Retina (tissue), 1 donor: ENCODE data around the gene CENPF.

Source experiments
- DNase-seq: peaks from one replicate; pipeline ENCODE4 v3.0.0-alpha.2; 2016

Gene CENPF

DNA sequence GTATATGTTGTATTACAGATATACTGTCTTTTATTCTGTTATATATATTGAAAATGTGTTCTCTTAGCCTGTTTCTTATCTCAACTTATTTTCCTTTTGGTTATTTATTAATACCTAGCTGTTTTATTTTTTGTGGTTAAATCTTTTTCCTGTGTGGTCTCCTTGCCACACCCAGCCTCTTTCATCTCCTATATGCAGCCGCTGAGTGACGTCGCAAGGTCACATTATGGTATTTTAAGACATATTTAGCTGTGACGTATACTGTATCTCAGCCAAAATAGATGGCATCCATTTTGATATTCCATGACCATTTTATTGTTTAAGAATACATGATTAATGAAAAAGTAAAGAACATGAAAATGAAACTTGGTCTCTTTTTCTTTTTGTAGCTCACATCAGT lies 29.1 kb downstream of the CENPF start:
- DNase-seq = no peak

DNA sequence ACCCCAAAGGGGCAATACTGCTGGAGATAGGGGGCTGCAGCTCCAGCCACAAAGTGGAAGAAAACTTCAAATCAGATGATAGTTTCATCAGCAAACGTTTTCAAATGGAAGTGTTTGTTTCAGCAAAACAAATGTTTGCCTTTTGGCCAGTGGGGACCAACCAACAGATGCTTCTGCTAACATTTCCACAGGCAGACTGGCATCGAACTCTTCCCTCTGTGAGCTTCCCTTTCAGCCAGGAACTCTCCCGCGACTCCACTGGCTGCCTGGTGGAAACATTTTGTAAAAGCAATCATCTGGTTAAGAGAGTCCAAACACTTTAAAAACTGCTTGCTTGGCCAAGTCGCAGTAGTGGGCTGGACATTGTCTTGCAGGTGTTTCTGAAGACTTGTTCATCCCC lies 30.7 kb downstream of the CENPF start:
- DNase-seq = no peak

DNA sequence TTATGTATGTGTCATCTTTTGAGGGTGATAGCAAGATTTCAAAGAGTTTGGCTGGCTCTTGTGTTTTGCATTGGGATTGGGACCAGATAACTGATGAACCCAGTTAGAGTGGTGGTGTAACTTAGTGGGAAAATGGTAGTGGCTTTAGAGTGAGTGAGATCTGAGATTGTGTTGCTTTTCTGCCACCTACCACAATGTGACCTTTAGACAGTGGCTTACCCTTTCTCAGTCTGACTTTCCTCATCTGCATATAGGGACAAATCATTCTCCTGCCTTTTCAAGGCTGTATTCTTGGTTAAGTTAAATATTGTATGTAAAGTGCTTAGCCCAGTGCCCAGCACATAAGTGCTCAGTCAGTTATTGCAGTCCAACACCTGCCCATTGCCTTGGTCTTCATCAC lies 31.3 kb downstream of the CENPF start:
- DNase-seq = no peak

DNA sequence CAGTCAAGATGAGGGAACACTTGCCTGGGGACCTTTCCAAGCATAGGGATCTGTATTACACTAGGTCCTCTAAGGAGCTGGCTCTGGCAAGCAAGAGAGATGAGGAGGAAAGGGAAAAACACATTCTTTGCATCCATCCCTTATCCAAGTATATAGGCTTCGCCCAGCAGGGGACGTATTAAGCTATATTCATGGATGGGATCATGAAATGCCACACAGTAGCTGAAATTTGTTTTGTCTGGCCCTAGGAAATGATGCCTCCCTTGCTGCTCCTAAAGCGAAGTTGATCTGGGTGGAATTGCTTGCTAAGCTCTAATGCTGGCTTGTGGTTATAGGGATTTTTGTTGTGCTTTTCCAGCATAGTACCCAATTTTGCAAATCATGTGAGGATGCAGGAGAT lies 32.1 kb downstream of the CENPF start:
- no peak for DNase-seq

DNA sequence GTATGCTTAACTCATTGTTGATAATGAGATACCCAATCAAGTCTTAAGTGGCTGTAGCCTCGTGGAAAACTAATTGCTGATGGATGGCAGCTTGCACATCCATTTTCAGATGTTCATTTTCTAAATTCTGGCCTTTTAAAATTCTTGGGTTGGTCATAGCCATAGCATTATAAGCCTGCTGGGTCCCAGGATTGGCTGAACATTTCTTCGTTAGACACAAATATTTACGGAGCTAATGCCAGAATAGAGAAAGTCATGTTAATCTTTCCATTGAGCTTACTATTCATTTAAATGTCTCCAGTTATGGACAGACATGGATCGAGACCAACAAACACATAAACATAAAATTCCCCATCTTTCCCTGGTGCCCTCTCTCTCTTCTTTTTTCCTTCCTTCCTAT lies 32.5 kb downstream of the CENPF start:
- DNase-seq = no peak

DNA sequence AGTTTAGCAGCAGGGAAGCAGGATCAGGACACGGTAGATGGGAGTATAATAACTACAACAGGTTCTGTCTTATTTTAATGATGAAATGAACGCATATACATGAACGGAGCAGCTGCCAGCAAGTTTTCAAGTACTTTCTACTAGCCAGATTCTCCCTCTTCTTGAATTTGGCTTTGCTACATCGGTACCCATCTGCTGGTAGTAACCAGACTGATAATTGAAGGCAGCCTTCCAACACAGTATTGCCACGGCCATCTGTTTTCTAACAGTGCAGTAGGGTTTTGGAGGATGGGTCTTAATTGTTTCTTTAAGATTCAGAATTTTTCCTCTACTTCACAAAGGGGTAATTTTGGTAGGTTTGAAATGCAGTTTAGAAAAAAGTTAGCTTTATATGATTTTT lies 33.4 kb downstream of the CENPF start:
- no peak for DNase-seq

DNA sequence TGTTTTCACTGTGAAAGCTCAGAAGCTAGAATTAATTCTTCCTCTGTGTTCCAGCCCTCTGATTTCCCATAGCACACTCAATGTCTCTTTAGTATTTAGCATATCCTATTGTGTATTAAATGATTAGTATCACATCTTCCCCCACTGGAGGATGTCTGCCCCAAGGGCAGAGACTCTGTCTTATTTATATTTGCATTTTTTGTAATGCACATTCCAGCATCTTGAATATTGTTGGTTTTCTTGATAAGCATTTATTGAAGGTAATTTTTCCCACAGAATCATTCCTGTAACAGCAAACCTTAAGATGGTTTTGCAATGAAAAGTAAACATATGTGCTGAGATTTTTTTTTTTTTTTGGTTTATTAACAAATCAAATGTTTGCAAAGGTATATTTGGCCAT lies 34.1 kb downstream of the CENPF start:
- no peak for DNase-seq

DNA sequence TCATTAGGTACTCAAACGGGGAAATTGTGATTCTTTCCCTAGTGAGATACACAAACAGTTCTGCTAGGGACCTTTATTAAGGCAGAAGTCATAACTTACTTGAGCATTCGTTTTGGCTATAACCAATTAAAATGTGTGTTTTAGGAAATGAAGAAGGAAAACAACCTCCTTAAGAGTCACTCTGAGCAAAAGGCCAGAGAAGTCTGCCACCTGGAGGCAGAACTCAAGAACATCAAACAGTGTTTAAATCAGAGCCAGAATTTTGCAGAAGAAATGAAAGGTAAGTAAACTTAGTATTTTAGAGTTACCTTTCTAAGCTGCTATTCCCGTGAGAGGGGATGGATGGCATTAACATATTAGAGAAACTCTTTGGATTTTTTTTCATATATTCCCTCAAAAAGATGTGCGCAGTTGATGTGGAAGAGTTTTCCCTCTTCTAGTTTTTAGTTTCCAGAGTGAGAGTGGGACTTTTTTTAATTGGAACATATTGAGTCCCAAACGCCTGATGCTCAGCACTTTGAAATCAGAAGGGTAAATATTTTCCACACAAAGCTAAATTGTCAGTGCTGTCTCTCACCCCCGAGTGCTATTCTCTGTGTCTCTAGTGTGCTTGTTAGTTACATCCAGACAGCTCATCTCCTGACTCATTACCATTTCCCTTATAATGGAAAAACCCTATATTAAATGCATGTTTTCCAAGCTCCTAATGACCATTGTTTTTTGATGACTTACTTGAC lies 34.9 kb downstream of the CENPF start:
- DNase-seq = peak; percentile 11

DNA sequence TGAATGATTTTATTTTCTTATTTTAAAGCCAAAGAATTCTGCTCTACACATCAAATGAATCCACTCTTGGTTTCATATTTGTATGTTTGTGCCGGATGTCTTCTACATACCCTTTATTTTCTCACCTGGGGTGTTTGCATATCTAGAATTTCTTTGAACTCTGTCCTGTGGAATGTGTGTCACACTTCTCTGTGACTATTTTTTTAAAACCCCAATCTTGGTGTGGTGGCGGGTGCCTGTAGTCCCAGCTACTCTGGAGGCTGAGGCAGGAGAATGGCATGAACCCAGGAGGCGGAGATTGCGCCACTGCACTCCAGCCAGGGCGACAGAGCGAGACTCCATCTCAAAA lies 35.4 kb downstream of the CENPF start:
- DNase-seq = no peak

DNA sequence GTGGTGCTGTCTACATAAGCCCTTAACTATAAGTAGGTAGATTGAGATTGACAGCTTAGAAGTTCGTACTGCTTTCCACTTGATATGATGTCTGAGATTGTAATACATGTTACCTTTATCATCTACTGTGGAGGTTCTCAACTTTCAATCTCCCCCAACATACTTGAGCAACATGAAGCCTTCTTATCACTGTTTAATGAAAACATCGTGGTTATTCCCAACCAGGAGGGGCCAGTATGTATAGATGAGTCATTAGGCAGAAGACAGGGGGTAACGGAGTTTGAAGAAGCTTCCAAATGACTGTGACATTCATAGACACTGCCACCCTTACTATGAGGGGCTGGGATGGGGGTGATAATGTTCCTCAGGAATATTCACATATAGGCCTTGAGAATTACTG lies 36.0 kb downstream of the CENPF start:
- no peak for DNase-seq

DNA sequence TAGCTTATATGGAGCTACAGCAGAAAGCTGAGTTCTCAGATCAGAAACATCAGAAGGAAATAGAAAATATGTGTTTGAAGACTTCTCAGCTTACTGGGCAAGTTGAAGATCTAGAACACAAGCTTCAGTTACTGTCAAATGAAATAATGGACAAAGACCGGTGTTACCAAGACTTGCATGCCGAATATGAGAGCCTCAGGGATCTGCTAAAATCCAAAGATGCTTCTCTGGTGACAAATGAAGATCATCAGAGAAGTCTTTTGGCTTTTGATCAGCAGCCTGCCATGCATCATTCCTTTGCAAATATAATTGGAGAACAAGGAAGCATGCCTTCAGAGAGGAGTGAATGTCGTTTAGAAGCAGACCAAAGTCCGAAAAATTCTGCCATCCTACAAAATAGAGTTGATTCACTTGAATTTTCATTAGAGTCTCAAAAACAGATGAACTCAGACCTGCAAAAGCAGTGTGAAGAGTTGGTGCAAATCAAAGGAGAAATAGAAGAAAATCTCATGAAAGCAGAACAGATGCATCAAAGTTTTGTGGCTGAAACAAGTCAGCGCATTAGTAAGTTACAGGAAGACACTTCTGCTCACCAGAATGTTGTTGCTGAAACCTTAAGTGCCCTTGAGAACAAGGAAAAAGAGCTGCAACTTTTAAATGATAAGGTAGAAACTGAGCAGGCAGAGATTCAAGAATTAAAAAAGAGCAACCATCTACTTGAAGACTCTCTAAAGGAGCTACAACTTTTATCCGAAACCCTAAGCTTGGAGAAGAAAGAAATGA lies 37.6 kb downstream of the CENPF start:
- no peak for DNase-seq

DNA sequence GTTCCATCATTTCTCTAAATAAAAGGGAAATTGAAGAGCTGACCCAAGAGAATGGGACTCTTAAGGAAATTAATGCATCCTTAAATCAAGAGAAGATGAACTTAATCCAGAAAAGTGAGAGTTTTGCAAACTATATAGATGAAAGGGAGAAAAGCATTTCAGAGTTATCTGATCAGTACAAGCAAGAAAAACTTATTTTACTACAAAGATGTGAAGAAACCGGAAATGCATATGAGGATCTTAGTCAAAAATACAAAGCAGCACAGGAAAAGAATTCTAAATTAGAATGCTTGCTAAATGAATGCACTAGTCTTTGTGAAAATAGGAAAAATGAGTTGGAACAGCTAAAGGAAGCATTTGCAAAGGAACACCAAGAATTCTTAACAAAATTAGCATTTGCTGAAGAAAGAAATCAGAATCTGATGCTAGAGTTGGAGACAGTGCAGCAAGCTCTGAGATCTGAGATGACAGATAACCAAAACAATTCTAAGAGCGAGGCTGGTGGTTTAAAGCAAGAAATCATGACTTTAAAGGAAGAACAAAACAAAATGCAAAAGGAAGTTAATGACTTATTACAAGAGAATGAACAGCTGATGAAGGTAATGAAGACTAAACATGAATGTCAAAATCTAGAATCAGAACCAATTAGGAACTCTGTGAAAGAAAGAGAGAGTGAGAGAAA lies 38.4 kb downstream of the CENPF start:
- no peak for DNase-seq

DNA sequence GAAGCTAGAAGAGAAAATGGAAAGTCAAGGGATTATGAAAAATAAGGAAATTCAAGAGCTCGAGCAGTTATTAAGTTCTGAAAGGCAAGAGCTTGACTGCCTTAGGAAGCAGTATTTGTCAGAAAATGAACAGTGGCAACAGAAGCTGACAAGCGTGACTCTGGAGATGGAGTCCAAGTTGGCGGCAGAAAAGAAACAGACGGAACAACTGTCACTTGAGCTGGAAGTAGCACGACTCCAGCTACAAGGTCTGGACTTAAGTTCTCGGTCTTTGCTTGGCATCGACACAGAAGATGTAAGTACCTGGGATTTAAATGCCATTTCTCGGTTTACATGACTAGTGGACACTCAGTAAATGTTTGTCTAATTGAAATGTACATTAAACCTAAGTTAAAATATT lies 40.0 kb downstream of the CENPF start:
- DNase-seq = no peak

DNA sequence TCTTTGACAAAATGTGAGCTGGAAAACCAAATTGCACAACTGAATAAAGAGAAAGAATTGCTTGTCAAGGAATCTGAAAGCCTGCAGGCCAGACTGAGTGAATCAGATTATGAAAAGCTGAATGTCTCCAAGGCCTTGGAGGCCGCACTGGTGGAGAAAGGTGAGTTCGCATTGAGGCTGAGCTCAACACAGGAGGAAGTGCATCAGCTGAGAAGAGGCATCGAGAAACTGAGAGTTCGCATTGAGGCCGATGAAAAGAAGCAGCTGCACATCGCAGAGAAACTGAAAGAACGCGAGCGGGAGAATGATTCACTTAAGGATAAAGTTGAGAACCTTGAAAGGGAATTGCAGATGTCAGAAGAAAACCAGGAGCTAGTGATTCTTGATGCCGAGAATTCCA lies 42.7 kb downstream of the CENPF start:
- no peak for DNase-seq

DNA sequence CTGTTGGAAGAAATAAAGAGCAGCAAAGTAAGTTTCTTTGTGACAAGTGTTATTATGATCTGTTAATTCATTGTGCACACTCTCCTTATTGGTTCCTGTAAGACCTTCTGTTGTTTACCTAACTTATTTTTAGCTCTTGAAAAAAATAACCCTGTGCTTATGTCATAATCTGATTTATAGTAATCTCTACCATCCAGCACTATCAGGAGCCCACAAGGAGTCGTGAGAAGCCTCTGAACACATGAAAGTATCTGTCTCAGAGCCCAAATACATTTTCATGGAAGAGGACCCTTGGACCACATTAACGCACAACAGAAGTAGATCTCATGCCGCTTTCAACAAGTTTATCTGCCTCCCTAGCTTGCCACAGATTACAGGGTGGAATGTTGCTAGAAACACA lies 45.8 kb downstream of the CENPF start:
- no peak for DNase-seq

DNA sequence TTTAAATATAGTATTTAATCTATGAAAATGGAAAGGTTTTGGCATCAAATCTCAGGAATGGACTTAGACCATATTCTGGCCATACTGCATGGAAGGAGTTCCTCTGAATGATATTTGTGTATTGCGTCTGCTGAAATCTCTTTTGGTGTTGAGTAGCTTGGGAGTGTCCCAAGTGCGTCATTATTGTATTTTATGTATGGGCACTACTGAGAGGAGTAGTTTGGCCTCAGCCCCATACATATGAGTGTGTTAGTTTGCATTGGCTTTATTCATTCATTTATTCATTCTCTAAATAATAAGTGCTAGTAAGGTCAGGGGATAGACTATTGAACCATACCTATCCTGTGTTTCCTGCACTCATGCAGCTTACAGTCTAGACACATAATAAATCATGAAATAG lies 46.6 kb downstream of the CENPF start:
- DNase-seq = no peak

DNA sequence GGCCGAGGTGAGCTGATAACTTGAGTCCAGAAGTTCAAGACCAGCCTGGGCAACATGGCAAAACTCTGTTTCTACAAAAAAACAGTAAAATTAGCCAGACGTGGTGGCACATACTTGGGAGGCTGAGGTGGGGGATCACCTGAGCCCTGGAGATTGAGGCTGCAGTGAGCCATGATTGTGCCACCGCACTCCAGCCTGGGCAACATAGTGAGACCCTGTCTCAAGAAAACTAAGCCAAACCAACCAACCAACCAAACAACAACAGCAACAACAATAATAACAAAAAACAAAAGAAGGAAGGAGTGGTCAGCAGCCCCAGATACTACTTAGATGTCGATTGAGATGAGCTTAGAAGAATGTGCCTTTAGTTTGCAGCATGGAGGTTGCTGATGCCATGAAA lies 47.7 kb downstream of the CENPF start:
- no peak for DNase-seq

DNA sequence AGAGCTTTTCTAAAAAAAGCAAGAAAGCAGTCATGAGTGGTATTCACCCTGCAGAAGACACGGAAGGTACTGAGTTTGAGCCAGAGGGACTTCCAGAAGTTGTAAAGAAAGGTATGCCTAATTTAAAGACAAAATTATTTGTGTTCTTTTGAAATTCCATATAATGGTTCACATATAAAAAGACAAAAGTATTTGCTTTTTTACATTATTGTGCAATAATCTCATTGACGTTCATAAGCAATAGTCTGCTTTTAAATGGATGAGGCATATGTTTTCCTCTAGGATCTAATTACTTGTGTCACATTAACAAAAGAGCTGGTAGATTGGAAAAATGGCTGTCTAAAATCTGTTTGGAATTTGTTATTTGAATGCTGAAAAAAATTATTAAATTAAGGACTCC lies 54.3 kb downstream of the CENPF start:
- no peak for DNase-seq

DNA sequence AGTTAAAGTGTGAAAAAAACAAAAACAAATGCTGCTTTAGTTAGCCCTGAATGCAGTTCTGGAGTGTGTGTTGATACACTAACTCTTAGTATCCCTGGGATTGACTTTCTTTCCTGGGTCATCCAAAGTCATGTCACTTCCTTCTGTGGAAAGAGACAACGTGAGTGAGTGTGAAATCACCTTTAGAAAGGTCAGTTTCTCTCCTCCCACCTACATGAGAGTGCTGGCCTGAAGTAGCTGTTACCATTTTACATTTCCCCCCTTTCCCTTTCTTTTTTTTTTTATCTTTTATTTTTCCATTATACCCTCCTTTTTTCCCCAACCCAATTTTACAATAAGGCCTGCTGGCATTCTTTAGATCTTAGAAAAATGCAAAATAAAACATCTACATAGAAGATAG lies 55.2 kb downstream of the CENPF start:
- DNase-seq = no peak

DNA sequence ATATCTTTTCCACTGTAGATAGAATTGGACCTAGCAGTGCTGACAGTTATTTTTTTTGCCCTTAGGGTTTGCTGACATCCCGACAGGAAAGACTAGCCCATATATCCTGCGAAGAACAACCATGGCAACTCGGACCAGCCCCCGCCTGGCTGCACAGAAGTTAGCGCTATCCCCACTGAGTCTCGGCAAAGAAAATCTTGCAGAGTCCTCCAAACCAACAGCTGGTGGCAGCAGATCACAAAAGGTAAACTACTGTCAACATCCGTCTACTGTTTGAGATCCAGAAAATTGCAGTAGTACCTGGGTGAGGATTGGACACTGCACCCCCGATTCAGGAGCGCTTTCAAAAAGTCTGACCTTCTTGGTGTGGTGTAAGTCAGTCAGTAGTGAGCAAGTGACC lies 55.8 kb downstream of the CENPF start:
- no peak for DNase-seq

DNA sequence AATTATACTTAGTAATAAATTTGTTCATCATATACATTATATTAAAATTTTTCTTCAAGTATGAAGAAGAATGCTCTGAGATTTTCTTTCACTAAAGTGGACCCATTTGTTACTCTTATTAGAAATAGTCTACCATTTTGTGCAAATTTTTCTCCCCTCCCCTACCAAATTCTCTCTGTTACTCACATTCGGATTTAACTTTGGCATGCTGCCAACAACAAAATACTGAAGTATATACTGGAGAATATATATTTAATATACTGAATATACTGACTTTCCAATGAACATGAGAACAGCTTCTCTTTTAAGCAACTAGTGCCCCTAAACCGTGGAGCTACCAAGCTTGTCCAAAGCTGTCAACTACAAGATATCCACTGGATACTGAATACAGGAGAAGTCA lies 57.2 kb downstream of the CENPF start:
- no peak for DNase-seq

DNA sequence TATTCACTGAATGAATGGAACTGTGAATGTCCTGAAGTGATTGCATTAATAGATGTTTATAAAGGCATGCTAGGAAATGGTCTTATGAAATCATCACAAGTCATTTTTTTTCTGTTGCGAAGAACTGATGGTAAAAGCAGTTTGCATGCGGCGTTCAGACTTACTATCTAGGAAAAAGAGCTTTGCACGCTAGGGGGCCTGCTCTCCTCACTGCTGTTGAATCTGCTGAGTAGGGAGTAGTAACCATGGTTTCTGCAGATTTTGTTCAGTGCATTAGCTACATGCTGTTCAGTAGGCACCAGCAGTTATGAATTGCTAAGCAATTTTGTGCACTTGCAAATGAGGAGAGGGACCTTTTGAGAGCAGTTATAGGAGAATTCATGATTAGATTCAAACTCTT lies 57.9 kb downstream of the CENPF start:
- peak; percentile 43 for DNase-seq

DNA sequence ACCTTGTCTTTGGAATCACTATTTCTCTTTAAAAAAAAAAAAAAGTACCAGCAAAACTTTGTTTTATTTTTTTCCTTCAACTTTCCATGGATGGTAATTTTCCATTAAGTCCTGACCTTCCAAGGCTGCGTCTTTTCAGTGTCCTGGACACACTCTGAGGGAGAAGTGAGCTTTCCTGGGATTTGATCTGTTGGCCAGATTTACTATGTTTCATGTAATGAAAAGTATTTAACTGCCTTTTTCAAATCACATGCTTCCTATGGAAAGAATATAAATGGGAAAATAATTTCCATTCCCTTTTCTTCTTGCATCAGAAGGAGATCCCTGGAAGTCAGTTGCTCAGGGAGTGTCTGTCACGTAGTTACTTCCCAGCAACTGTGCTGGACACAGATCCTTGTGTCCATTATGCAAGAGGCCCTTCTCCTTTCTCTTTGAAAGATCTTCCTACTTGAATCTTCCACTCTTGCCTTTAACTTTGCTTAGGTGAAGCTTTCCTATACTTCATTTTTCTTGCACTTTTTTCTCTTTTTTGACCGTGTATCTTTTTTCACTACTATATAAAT lies 59.3 kb downstream of the CENPF start:
- no peak for DNase-seq
